GM23338 (cell line): Measurements from ENCODE around the gene PDE6C. TPM values are rescaled to one million over a fixed set of nuclear protein-coding genes. Genes with fewer than 3 reads are reported as not detected.

Experiments used
- ATAC-seq: fragments of 200-7000 bp; cut with Tn5 transposase; 3 replicates; pipeline ENCODE4 v1.9.1; 2020
- DNase-seq: peaks from one replicate; pipeline ENCODE4 v3.0.0-alpha.2; 2015; ENCODE audit warnings: low spot score
- H2AFZ ChIP-seq: fragments of 200-600 bp; sonication (generic); 2 replicates; pipeline ENCODE4 v1.8.0; 2016; ENCODE audit warnings: antibody characterized with exemption, mild to moderate bottlenecking, moderate library complexity
- H3F3A ChIP-seq: fragments of 200-600 bp; sonication (generic); replicated peaks from 2 replicates; pipeline ENCODE4 v1.8.0; 2017; ENCODE audit warnings: antibody characterized with exemption, mixed run types, low read depth
- H3K27ac ChIP-seq: fragments of 200-600 bp; sonication (generic); 2 replicates; pipeline ENCODE4 v1.6.1; 2016; ENCODE audit warnings: low read depth
- H3K27me3 ChIP-seq: fragments of 200-600 bp; sonication (generic); 2 replicates; pipeline ENCODE4 v1.8.0; 2016; ENCODE audit warnings: mild to moderate bottlenecking, mixed run types, moderate library complexity; ENCODE audit not compliant: insufficient read depth
- H3K36me3 ChIP-seq: fragments of 200-600 bp; sonication (generic); 2 replicates; pipeline ENCODE4 v1.8.0; 2016; ENCODE audit warnings: mild to moderate bottlenecking; ENCODE audit not compliant: insufficient read depth
- H3K4me1 ChIP-seq: fragments of 200-600 bp; sonication (generic); 2 replicates; pipeline ENCODE4 v1.8.0; 2016; ENCODE audit warnings: mild to moderate bottlenecking, moderate library complexity; ENCODE audit not compliant: insufficient read depth
- H3K4me2 ChIP-seq: fragments of 200-600 bp; sonication (generic); 2 replicates; pipeline ENCODE4 v1.7.1; 2017; ENCODE audit warnings: mixed run types
- H3K4me3 ChIP-seq: fragments of 200-600 bp; sonication (generic); 2 replicates; pipeline ENCODE4 v1.6.1; 2016; ENCODE audit warnings: mixed run types
- H3K79me2 ChIP-seq: fragments of 200-600 bp; sonication (generic); replicated peaks from 2 replicates; pipeline ENCODE4 v1.8.0; 2017; ENCODE audit warnings: mild to moderate bottlenecking; ENCODE audit not compliant: insufficient read depth
- H3K9me2 ChIP-seq: fragments of 200-600 bp; sonication (generic); 2 replicates; pipeline ENCODE4 v1.8.0; 2017; ENCODE audit not compliant: insufficient read depth
- H4K20me1 ChIP-seq: fragments of 200-600 bp; sonication (generic); replicated peaks from 2 replicates; pipeline ENCODE4 v1.8.0; 2017; ENCODE audit warnings: mild to moderate bottlenecking; ENCODE audit not compliant: insufficient read depth
- H3K27ac Mint-ChIP-seq: 2 replicates; pipeline ENCODE4 v1.8.0; 2020; ENCODE audit warnings: inconsistent platforms, mild to moderate bottlenecking, moderate library complexity, mixed read lengths
- H3K27me3 Mint-ChIP-seq: 3 replicates; pipeline ENCODE4 v1.8.0; 2022; ENCODE audit warnings: low read depth, mild to moderate bottlenecking, moderate library complexity, mixed read lengths, inconsistent platforms; ENCODE audit not compliant: insufficient read depth, poor library complexity
- H3K36me3 Mint-ChIP-seq: 3 replicates; pipeline ENCODE4 v1.8.0; 2021; ENCODE audit warnings: low read depth, mild to moderate bottlenecking, inconsistent platforms, moderate library complexity, mixed read lengths
- H3K4me1 Mint-ChIP-seq: 3 replicates; pipeline ENCODE4 v1.8.0; 2020; ENCODE audit warnings: mild to moderate bottlenecking, inconsistent platforms, mixed read lengths
- H3K4me3 Mint-ChIP-seq: 3 replicates; pipeline ENCODE4 v1.8.0; 2021; ENCODE audit warnings: moderate library complexity, mild to moderate bottlenecking, inconsistent platforms, mixed read lengths
- H3K9me3 Mint-ChIP-seq: 3 replicates; pipeline ENCODE4 v1.8.0; 2020; ENCODE audit warnings: moderate library complexity, mild to moderate bottlenecking, inconsistent platforms, mixed read lengths
- CREB1 ChIP-seq: fragments of 250-450 bp; sonication (Bioruptor Pico); IDR thresholded peaks from 2 replicates; pipeline ENCODE4 v1.5.0; 2020; ENCODE audit warnings: low read depth, mild to moderate bottlenecking, moderate library complexity
- EZH2 ChIP-seq: fragments of 200-600 bp; sonication (generic); IDR thresholded peaks from one replicate; pipeline ENCODE4 v1.8.0; 2017; ENCODE audit warnings: antibody characterized with exemption, mild to moderate bottlenecking, low read depth; ENCODE audit not compliant: unreplicated experiment
- EZH2phosphoT487 ChIP-seq: fragments of 200-600 bp; sonication (generic); IDR thresholded peaks from one replicate; pipeline ENCODE4 v1.8.1; 2018; ENCODE audit warnings: antibody characterized with exemption; ENCODE audit not compliant: unreplicated experiment
- NANOG ChIP-seq: IDR thresholded peaks from 2 replicates; pipeline ENCODE4 v1.6.1; 2016; ENCODE audit warnings: antibody characterized with exemption, borderline replicate concordance
- STAT1 ChIP-seq: IDR thresholded peaks from one replicate; pipeline ENCODE4 v1.6.1; 2016; ENCODE audit warnings: antibody characterized with exemption; ENCODE audit not compliant: unreplicated experiment
- polyA plus RNA-seq: library from polyadenylated mRNA; unstranded; fragments of >200 nt; fragmentation: Nextera tagmentation; extraction: Ambion mirVana; gene quantifications from 2 replicates; pipeline ENCODE4 v1.2.1, GENCODE V29; 2016
- total RNA-seq: library from RNA; depleted of rRNA; stranded (reverse); fragments of >200 nt; shearing (Covaris generic); gene quantifications from 2 replicates; pipeline ENCODE4 v1.2.3, GENCODE V29; 2014
- TF ChIP-seq, protein P1 (sequence below): IDR thresholded peaks from one replicate; pipeline ENCODE4 v1.6.1; 2018; ENCODE audit warnings: antibody characterized with exemption; ENCODE audit not compliant: unreplicated experiment

The PDE6C gene
- total and polyA plus RNA-seq, 2 experiments from 2014 or later = 0.06 TPM; not detected in 1

DNA sequence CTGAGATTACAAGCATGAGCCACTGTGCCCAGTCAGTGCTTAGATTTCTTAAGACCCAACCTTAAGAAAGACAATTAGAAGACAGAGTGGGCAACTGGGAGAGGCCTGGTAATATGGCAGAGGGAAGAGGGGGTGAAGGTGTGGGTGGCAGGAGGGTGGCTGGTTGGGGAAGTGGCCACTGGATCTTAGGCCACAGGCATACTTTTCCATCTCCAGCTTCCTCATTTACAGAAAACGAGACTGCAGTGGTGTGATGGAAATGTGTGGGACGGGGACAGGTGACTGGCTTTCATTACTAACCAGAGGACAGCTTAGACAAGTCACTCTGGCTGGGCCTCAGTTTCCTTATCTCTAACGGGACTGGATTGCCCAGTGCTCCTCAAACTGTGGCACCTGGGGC, 46.9 kb upstream of the PDE6C start:
- H4K20me1 ChIP-seq = no peaks in the 10 kb centered on the region; the same call in 1 of the 2 replicates
- H3K4me1 ChIP-seq = peaks cover 6% of the 10 kb centered on the region
- ATAC-seq = no peak
- Mint-ChIP-seq H3K27ac (no peak overlapping the region), H3K9me3 (no peaks in the 10 kb centered on the region), H3K4me1 (peaks cover 14% of the 10 kb centered on the region), H3K27me3 (peaks cover 56% of the 10 kb centered on the region), H3K4me3 (no peak overlapping the region), H3K36me3 (no peaks in the 10 kb centered on the region)
- TF ChIP-seq NANOG = no peak
- no peaks in the 10 kb centered on the region for H3K79me2 ChIP-seq
- DNase-seq = no peak
- no peak overlapping the region for H3K27ac ChIP-seq
- no peaks in the 10 kb centered on the region for H3K9me2 ChIP-seq
- no peaks in the 10 kb centered on the region for H3K36me3 ChIP-seq
- no peak overlapping the region for H2AFZ ChIP-seq
- no peak overlapping the region for H3K4me2 ChIP-seq
- peaks cover 7% of the 10 kb centered on the region; the same call in 1 of the 2 replicates for H3F3A ChIP-seq
- no peak overlapping the region for H3K4me3 ChIP-seq
- H3K27me3 ChIP-seq = peaks cover 72% of the 10 kb centered on the region

DNA sequence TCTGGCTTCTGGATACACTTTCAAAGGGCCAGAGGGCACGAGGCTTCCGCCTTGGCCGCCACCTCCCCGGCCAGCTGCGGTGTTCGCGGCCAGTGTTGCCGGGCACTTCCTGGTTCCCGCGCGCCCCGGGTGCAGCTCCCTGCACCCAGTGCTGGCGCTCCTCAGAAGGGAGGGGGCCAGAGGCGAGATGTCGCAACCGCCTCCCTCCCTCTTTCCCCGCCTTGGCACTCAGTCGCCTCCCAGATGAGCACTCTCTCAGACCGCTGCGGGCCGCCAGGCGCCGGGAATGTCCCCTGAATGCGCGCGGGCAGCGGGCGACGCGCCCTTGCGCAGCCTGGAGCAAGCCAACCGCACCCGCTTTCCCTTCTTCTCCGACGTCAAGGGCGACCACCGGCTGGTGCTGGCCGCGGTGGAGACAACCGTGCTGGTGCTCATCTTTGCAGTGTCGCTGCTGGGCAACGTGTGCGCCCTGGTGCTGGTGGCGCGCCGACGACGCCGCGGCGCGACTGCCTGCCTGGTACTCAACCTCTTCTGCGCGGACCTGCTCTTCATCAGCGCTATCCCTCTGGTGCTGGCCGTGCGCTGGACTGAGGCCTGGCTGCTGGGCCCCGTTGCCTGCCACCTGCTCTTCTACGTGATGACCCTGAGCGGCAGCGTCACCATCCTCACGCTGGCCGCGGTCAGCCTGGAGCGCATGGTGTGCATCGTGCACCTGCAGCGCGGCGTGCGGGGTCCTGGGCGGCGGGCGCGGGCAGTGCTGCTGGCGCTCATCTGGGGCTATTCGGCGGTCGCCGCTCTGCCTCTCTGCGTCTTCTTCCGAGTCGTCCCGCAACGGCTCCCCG, 45.7 kb upstream of the PDE6C start, which contains the start of gene FFAR4:
FFAR4 (plus strand) TSS at position 231 of the 842 bp plus-strand sequence; CDS start at position 287, 56 bp downstream.
- TF ChIP-seq STAT1 = no peak
- TF ChIP-seq CREB1 = 0 out of 2 replicates have a peak, but pooled peaks have one; percentile 3
- TF ChIP-seq EZH2 = peak; percentile 41
- TF ChIP-seq, protein P1, sequence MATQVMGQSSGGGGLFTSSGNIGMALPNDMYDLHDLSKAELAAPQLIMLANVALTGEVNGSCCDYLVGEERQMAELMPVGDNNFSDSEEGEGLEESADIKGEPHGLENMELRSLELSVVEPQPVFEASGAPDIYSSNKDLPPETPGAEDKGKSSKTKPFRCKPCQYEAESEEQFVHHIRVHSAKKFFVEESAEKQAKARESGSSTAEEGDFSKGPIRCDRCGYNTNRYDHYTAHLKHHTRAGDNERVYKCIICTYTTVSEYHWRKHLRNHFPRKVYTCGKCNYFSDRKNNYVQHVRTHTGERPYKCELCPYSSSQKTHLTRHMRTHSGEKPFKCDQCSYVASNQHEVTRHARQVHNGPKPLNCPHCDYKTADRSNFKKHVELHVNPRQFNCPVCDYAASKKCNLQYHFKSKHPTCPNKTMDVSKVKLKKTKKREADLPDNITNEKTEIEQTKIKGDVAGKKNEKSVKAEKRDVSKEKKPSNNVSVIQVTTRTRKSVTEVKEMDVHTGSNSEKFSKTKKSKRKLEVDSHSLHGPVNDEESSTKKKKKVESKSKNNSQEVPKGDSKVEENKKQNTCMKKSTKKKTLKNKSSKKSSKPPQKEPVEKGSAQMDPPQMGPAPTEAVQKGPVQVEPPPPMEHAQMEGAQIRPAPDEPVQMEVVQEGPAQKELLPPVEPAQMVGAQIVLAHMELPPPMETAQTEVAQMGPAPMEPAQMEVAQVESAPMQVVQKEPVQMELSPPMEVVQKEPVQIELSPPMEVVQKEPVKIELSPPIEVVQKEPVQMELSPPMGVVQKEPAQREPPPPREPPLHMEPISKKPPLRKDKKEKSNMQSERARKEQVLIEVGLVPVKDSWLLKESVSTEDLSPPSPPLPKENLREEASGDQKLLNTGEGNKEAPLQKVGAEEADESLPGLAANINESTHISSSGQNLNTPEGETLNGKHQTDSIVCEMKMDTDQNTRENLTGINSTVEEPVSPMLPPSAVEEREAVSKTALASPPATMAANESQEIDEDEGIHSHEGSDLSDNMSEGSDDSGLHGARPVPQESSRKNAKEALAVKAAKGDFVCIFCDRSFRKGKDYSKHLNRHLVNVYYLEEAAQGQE = no peak
- peak; percentile 60 for TF ChIP-seq EZH2phosphoT487
- no peak for TF ChIP-seq NANOG
- ATAC-seq = peak; percentile 72
- H3K4me2 ChIP-seq = peak within 1 kb of the TSS; percentile 90
- Mint-ChIP-seq H3K27me3 (peaks cover 57% of the 10 kb centered on the region), H3K4me1 (peaks cover 14% of the 10 kb centered on the region), H3K36me3 (no peaks in the 10 kb centered on the region), H3K9me3 (no peaks in the 10 kb centered on the region), H3K4me3 (peak within 1 kb of the TSS; percentile 81), H3K27ac (no peak within 1 kb of the TSS)
- H3K79me2 ChIP-seq = no peaks in the 10 kb centered on the region
- DNase-seq = peak; percentile 70
- H3K4me1 ChIP-seq = peaks cover 6% of the 10 kb centered on the region
- H3K27ac ChIP-seq = no peak within 1 kb of the TSS
- peaks cover 7% of the 10 kb centered on the region; the same call in 1 of the 2 replicates for H3F3A ChIP-seq
- H3K9me2 ChIP-seq = no peaks in the 10 kb centered on the region
- no peaks in the 10 kb centered on the region for H3K36me3 ChIP-seq
- peaks cover 84% of the 10 kb centered on the region for H3K27me3 ChIP-seq
- H2AFZ ChIP-seq = peak within 1 kb of the TSS; percentile 95
- peak within 1 kb of the TSS; percentile 66 for H3K4me3 ChIP-seq
- no peaks in the 10 kb centered on the region; the same call in 1 of the 2 replicates for H4K20me1 ChIP-seq
